ENCODE data around the gene ZDHHC18.

DNA sequence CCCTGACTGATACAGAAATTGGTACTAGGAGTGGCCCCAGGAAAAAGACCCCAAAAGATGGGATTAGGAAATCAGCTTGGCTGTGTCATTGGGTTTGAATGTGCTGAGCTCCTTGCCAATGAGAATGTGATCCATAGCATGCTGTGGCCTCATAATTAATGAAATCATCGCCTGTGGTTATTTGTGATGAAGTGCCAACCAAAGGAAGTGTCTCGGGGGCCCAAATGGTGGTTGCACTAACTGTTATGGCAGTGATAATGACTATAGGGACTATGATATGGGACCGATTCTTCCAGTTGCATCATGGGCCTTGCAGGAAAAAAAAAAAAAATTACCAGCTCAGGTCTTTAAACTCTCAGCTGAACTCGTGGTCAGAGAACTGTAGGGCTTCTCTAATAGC is 15.4 kb upstream of the ZDHHC18 start:
- TF ChIP-seq, protein P1, sequence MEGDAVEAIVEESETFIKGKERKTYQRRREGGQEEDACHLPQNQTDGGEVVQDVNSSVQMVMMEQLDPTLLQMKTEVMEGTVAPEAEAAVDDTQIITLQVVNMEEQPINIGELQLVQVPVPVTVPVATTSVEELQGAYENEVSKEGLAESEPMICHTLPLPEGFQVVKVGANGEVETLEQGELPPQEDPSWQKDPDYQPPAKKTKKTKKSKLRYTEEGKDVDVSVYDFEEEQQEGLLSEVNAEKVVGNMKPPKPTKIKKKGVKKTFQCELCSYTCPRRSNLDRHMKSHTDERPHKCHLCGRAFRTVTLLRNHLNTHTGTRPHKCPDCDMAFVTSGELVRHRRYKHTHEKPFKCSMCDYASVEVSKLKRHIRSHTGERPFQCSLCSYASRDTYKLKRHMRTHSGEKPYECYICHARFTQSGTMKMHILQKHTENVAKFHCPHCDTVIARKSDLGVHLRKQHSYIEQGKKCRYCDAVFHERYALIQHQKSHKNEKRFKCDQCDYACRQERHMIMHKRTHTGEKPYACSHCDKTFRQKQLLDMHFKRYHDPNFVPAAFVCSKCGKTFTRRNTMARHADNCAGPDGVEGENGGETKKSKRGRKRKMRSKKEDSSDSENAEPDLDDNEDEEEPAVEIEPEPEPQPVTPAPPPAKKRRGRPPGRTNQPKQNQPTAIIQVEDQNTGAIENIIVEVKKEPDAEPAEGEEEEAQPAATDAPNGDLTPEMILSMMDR (IDR thresholded peaks at IDR 0.05): no peak
- no peak for TF ChIP-seq POLR2A (IDR thresholded peaks at IDR 0.05)
- TF ChIP-seq EP300 (IDR thresholded peaks at IDR 0.05): no peak
